ENCODE measurements around the gene TMEM45A.
"Not testable (repeated sequence)": the region's sequence is repeated elsewhere in the genome, so short reads cannot be mapped to it uniquely, and the experiment has no call there.

TMEM45A gene

DNA sequence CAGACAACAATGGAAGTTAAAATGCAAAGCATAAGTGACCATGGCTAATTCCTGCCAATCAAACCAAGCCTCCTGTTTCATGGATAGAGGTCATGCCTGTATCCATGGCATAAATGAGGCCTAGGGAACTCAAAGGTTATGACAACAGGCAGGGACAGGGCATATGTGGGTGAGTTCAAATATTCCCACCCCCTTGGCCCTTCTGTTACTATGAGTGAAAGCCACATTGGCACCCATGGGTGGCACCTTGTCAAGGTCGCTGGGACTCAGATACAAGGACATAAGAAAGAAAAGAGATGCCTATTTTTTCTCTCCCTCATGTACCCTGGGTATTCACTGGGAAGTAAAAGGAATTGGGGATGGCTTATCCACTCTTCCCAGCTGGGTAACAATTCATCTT, 25.3 kb upstream of the TMEM45A start:
- H3K4me3 ChIP-seq (IDR thresholded peaks at IDR 0.05; ENCODE audit: insufficient read depth, low read depth, low read length) = no peak overlapping the region

GRCh38 chr3:100468676-100469075, 23.7 kb upstream of the TMEM45A start:
- TF ChIP-seq CTCF (conservative IDR thresholded peaks at IDR 0.05; ENCODE audit: low read depth, low read length) = no peak
- Histone ChIP-seq H4K20me1 (ENCODE audit: insufficient read depth) (no peaks in the 10 kb centered on the region), H3K36me3 (ENCODE audit: insufficient read depth) (no peaks in the 10 kb centered on the region), H3K9ac (no peak overlapping the region), H3K27me3 (ENCODE audit: insufficient read depth, low read depth) (no peaks in the 10 kb centered on the region), H3K4me2 (no peak overlapping the region), H2AFZ (ENCODE audit: low read depth) (no peak overlapping the region), H3K4me1 (ENCODE audit: low read depth, poor library complexity, severe bottlenecking) (peaks cover 8% of the 10 kb centered on the region), H3K27ac (no peak overlapping the region), H3K4me3 (IDR thresholded peaks at IDR 0.05; ENCODE audit: insufficient read depth, low read depth, low read length) (no peak overlapping the region), H3K79me2 (ENCODE audit: insufficient read depth, low read depth) (no peaks in the 10 kb centered on the region)

More for the DNA sequence above, 25.3 kb upstream of the TMEM45A start:
- Histone ChIP-seq H3K4me2 (no peak overlapping the region), H3K27ac (no peak overlapping the region), H4K20me1 (ENCODE audit: insufficient read depth) (no peaks in the 10 kb centered on the region), H3K27me3 (ENCODE audit: insufficient read depth, low read depth) (no peaks in the 10 kb centered on the region), H2AFZ (ENCODE audit: low read depth) (no peak overlapping the region), H3K79me2 (ENCODE audit: insufficient read depth, low read depth) (no peaks in the 10 kb centered on the region), H3K36me3 (ENCODE audit: insufficient read depth) (no peaks in the 10 kb centered on the region), H3K9ac (no peak overlapping the region), H3K4me1 (ENCODE audit: low read depth, poor library complexity, severe bottlenecking) (peaks cover 12% of the 10 kb centered on the region)
- no peak for TF ChIP-seq CTCF (conservative IDR thresholded peaks at IDR 0.05; ENCODE audit: low read depth, low read length)

DNA sequence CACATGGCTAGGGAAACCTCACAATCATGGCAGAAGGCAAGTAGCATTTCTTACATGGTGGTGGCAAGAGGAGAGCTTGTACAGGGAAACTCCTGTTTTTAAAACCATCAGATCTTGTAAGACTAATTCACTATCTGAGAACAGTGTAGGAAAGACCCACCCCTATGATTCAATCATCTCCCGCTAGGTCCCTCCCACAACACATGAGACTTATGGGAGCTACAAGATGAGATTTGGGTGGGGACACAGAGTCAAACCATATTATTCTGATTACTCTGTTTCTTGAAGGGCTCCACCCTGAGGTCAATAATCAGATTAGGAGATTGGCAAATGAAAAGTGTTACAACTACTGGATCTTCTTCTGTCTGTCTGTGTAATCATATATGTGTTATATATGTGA, 21.5 kb upstream of the TMEM45A start:
- Histone ChIP-seq H3K4me1 (ENCODE audit: low read depth, poor library complexity, severe bottlenecking) (peaks cover 5% of the 10 kb centered on the region), H3K9ac (no peak overlapping the region), H3K4me2 (no peak overlapping the region), H3K27ac (no peak overlapping the region), H3K79me2 (ENCODE audit: insufficient read depth, low read depth) (no peaks in the 10 kb centered on the region), H3K36me3 (ENCODE audit: insufficient read depth) (no peaks in the 10 kb centered on the region), H3K27me3 (ENCODE audit: insufficient read depth, low read depth) (no peaks in the 10 kb centered on the region), H3K4me3 (IDR thresholded peaks at IDR 0.05; ENCODE audit: insufficient read depth, low read depth, low read length) (no peak overlapping the region), H4K20me1 (ENCODE audit: insufficient read depth) (no peaks in the 10 kb centered on the region), H2AFZ (ENCODE audit: low read depth) (no peak overlapping the region)
- no peak for TF ChIP-seq CTCF (conservative IDR thresholded peaks at IDR 0.05; ENCODE audit: low read depth, low read length)

GRCh38 chr3:100471444-100471843, 21.0 kb upstream of the TMEM45A start:
- Histone ChIP-seq H2AFZ (ENCODE audit: low read depth) (no peak overlapping the region), H3K4me2 (no peak overlapping the region), H3K36me3 (ENCODE audit: insufficient read depth) (no peaks in the 10 kb centered on the region), H3K4me1 (ENCODE audit: low read depth, poor library complexity, severe bottlenecking) (peaks cover under 1% of the 10 kb centered on the region), H3K4me3 (IDR thresholded peaks at IDR 0.05; ENCODE audit: insufficient read depth, low read depth, low read length) (no peak overlapping the region), H3K27me3 (ENCODE audit: insufficient read depth, low read depth) (no peaks in the 10 kb centered on the region), H3K9ac (no peak overlapping the region), H3K27ac (no peak overlapping the region), H4K20me1 (ENCODE audit: insufficient read depth) (no peaks in the 10 kb centered on the region), H3K79me2 (ENCODE audit: insufficient read depth, low read depth) (no peaks in the 10 kb centered on the region)
- no peak for TF ChIP-seq CTCF (conservative IDR thresholded peaks at IDR 0.05; ENCODE audit: low read depth, low read length)

- not testable (repeated sequence) for H3K27ac ChIP-seq; H3K27me3 ChIP-seq (ENCODE audit: insufficient read depth, low read depth); H2AFZ ChIP-seq (ENCODE audit: low read depth); H3K4me3 ChIP-seq (IDR thresholded peaks at IDR 0.05; ENCODE audit: insufficient read depth, low read depth, low read length); H4K20me1 ChIP-seq (ENCODE audit: insufficient read depth); H3K4me2 ChIP-seq; H3K36me3 ChIP-seq (ENCODE audit: insufficient read depth); H3K4me1 ChIP-seq (ENCODE audit: low read depth, poor library complexity, severe bottlenecking); H3K9ac ChIP-seq; H3K79me2 ChIP-seq (ENCODE audit: insufficient read depth, low read depth)
These were observed 14.5 kb upstream of the TMEM45A start for GRCh38 chr3:100477851-100478360.

- H3K9ac ChIP-seq; H3K27me3 ChIP-seq (ENCODE audit: insufficient read depth, low read depth); H4K20me1 ChIP-seq (ENCODE audit: insufficient read depth); H3K4me2 ChIP-seq; H2AFZ ChIP-seq (ENCODE audit: low read depth); H3K79me2 ChIP-seq (ENCODE audit: insufficient read depth, low read depth); H3K27ac ChIP-seq; H3K4me1 ChIP-seq (ENCODE audit: low read depth, poor library complexity, severe bottlenecking); H3K4me3 ChIP-seq (IDR thresholded peaks at IDR 0.05; ENCODE audit: insufficient read depth, low read depth, low read length); H3K36me3 ChIP-seq (ENCODE audit: insufficient read depth): not testable (repeated sequence)
These were observed 13.9 kb upstream of the TMEM45A start for GRCh38 chr3:100478521-100478920.
